HG03139 (cell line): ENCODE data around the gene SEMA5B.

Experiments used
- ATAC-seq: cut with Tn5 transposase; IDR thresholded peaks from one replicate; pipeline ENCODE4 v1.9.1; 2021; ENCODE audit not compliant: unreplicated experiment

SEMA5B gene

GRCh38 chr3:123060054-123060453, 32.5 kb upstream of the SEMA5B start:
- no peak for ATAC-seq

GRCh38 chr3:123058505-123058904, 30.9 kb upstream of the SEMA5B start:
- ATAC-seq, result no peak

- ATAC-seq, result no peak
Observed at GRCh38 chr3:123055352-123055751, 27.8 kb upstream of the SEMA5B start.

- ATAC-seq, result no peak
Observed at GRCh38 chr3:123054931-123055330, 27.4 kb upstream of the SEMA5B start.

- no peak for ATAC-seq
Observed at GRCh38 chr3:123054109-123054778, 26.7 kb upstream of the SEMA5B start.

- ATAC-seq, result no peak
Observed at GRCh38 chr3:123053107-123053506, 25.5 kb upstream of the SEMA5B start.

GRCh38 chr3:123050666-123051065, 23.1 kb upstream of the SEMA5B start:
- ATAC-seq, result no peak

GRCh38 chr3:123048480-123049237, 21.1 kb upstream of the SEMA5B start:
- no peak for ATAC-seq

GRCh38 chr3:123047062-123047319, 19.4 kb upstream of the SEMA5B start:
- ATAC-seq, result no peak

GRCh38 chr3:123046262-123047061, 18.9 kb upstream of the SEMA5B start:
- ATAC-seq, result no peak

- ATAC-seq, result no peak
Observed at GRCh38 chr3:123044981-123045763, 17.6 kb upstream of the SEMA5B start.

GRCh38 chr3:123042413-123042812, 14.8 kb upstream of the SEMA5B start:
- ATAC-seq, result no peak

- no peak for ATAC-seq
Observed at GRCh38 chr3:123039178-123039577, 11.6 kb upstream of the SEMA5B start.

- no peak for ATAC-seq
Observed at GRCh38 chr3:123038751-123039150, 11.2 kb upstream of the SEMA5B start.

GRCh38 chr3:123037015-123037375, 9.4 kb upstream of the SEMA5B start:
- no peak for ATAC-seq

GRCh38 chr3:123036352-123037014, 8.9 kb upstream of the SEMA5B start:
- ATAC-seq, result no peak

GRCh38 chr3:123034996-123035395, 7.4 kb upstream of the SEMA5B start:
- no peak for ATAC-seq

- no peak for ATAC-seq
Observed at GRCh38 chr3:123034120-123034519, 6.6 kb upstream of the SEMA5B start.

GRCh38 chr3:123032057-123032456, 4.5 kb upstream of the SEMA5B start:
- ATAC-seq, result no peak

GRCh38 chr3:123031051-123031450, 3.5 kb upstream of the SEMA5B start:
- ATAC-seq, result no peak
